CD4-positive, alpha-beta T cell treated with Interleukin-1 beta for 1 hour (primary cell): ENCODE measurements around the gene RNU5D-1.

Experiments used
- DNase-seq, 2 donors: peaks; one replicate each; pipeline ENCODE4 v3.0.0-alpha.2; 2020 to 2022

RNU5D-1 gene

GRCh38 chr1:44698138-44698537 is 32.8 kb downstream of the RNU5D-1 start:
- no peak for DNase-seq

GRCh38 chr1:44696789-44697345 is 34.1 kb downstream of the RNU5D-1 start:
- peak; percentile 28 to 49 for DNase-seq

- no peak for DNase-seq
These were observed 34.9 kb downstream of the RNU5D-1 start for GRCh38 chr1:44696101-44696500.

GRCh38 chr1:44695671-44696070 is 35.3 kb downstream of the RNU5D-1 start:
- DNase-seq: no peak

GRCh38 chr1:44694863-44695478 is 36.0 kb downstream of the RNU5D-1 start:
- peak in 1 of 2 donors; percentile 26 for DNase-seq

GRCh38 chr1:44693900-44694299 is 37.1 kb downstream of the RNU5D-1 start:
- no peak for DNase-seq

GRCh38 chr1:44693159-44693558 is 37.8 kb downstream of the RNU5D-1 start:
- no peak for DNase-seq

- no peak for DNase-seq
These were observed 41.6 kb downstream of the RNU5D-1 start for GRCh38 chr1:44689447-44689765.

GRCh38 chr1:44688760-44689446 is 42.1 kb downstream of the RNU5D-1 start:
- no peak for DNase-seq

- DNase-seq: no peak
These were observed 45.1 kb downstream of the RNU5D-1 start for GRCh38 chr1:44685881-44686280.

GRCh38 chr1:44685218-44685617 is 45.8 kb downstream of the RNU5D-1 start:
- no peak for DNase-seq

GRCh38 chr1:44684525-44684924 is 46.4 kb downstream of the RNU5D-1 start:
- DNase-seq: no peak

- DNase-seq: no peak
These were observed 48.1 kb downstream of the RNU5D-1 start for GRCh38 chr1:44682883-44683265.

GRCh38 chr1:44681905-44682882 is 48.8 kb downstream of the RNU5D-1 start:
- no peak for DNase-seq
